Fibroblast of the conjunctiva (primary cell): ENCODE results near the gene SSH2.
"Not testable (repeated sequence)": the region's sequence is repeated elsewhere in the genome, so short reads cannot be mapped to it uniquely, and the experiment has no call there.

Source experiments
- DNase-seq: peaks from one replicate; pipeline ENCODE4 v3.0.0-alpha.2; 2010; ENCODE audit warnings: low read depth

Gene SSH2

DNA sequence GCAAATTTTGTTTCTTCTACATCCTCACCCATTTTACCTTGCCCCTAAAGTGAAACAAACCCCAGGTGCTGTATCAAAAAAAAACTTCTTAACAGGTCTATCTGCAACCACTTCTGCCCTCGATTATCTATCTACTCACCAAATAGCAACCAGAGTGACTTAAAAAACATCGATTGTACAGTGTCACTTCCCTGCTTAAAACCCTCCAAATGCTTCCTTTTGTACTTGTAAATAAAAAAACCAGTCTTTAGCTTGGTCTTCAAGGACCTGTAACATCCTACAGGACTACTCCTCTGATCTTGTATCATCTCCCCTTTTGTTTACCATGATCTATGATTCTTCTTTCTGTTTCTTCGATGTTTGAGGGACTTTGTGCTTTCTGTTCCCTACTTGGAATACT, 224.6 kb downstream of the SSH2 start:
- DNase-seq: no peak

DNA sequence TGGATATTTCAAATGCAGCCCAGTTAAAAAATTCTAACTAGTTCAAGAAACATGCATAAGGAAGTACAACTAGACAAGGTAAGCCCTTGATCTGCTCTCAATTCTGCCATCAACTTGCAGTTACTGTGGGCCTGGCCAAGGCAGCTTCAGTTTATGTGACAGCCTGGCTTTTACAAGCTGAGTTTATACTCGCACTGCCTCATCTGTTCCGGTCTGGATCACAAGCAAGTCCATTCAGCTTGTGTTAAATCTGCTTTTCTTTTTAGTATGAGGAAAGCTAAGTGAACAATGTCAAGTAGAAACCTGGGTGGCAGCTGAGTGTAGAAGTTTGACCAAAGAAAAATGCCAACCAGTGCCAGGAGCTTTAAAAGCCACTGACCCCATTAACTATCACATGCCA, 230.7 kb downstream of the SSH2 start:
- no peak for DNase-seq

DNA sequence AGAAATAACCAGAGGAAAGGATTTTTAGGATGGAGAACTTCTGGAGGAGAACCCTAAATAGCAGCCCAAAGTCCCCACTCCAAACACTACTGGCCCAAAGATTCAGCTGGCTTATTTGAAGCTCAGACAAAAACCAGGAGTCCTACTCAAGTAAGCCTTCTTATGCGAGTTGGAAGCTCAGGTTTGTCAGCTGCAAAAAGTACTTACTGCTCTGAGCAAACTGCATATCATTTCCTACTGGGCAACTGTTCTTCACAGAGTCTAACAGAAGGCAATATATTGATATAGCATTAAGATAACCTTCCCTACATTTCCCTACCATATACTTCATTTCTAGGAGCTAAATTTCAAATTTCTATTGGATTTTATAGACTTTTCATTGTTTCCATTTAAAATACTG, 231.2 kb downstream of the SSH2 start:
- DNase-seq: no peak

DNA sequence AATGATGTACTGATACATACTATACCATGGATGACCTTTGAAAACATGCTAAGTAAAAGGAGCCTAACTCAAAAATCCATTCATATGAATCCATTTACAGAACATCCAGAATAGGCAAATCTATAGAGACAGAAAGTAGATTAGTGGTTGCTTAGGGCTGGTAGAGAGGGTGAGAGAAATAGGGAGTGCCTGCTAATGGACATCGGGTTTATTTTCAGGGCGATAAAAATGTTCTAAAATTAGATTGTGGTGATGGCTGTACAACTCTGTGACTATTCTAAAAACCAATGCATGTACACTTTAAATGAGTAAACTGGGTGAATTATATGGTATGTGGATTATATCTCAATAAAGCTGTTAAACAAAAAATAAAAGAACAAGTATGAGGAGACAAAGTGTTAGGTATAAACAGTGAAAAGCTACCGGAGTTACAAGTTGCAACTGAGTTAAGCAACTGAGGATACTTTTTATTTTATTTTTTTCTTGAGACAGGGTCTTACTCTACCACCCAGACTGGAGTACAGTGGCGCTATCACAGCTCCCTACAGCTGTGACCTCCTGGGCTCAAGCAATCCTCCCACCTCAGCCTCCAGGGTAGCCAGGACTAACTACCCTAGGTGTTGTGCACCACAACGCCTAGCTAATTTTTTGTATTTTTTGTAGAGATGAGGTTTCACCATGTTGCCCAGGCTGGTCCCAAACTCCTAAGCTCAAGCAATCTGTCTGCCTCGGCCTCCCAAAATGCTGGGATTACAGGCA, 231.8 kb downstream of the SSH2 start:
- DNase-seq: no peak

DNA sequence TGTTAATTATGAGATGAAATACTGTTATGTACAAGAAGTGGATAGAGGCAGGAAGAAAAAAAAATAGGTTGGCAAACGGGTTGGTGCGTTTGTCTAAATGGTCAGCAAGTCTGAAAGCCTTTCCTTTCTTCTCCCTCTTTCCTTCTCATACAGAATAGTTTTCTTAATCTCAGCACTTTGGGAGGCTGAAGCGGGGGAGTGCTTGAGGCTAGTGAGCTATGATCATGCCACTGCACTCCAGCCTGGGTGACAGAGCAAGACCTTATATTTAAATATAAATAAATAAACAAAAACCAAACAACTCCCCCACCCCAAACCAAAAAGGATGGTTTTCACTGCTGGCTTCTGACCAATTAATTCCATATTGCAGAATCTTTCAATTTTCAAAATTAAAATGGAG, 232.7 kb downstream of the SSH2 start:
- DNase-seq: no peak

DNA sequence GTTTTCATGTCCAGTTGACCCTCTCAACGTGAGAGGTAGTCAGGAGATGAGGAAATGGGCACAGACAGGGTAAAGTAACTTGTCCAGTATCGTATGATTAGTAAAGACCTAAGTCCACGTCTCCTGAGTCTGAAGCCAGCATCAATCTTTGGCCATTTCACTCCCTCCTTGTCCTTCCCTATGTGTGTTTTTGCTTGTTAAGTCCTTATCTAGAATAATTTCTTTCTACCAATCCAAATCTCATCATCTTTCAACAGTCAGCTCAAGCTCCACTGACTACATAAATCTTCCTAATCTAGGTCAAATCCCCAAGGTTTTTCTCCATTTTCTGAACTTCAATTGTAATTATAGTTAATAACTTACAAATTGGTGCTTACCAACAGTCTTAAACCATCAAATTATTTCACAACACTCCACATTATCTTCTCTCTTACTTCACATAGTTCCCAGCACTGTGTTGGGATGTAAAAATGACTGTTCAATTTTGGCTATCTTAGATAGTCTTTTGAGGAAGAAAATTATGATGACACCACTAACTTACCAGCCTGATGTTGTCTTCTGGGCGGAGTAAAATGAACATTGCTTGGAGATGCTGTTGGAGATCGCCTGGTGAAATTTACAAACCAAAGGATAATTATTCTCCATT, 235.0 kb downstream of the SSH2 start:
- DNase-seq: no peak

DNA sequence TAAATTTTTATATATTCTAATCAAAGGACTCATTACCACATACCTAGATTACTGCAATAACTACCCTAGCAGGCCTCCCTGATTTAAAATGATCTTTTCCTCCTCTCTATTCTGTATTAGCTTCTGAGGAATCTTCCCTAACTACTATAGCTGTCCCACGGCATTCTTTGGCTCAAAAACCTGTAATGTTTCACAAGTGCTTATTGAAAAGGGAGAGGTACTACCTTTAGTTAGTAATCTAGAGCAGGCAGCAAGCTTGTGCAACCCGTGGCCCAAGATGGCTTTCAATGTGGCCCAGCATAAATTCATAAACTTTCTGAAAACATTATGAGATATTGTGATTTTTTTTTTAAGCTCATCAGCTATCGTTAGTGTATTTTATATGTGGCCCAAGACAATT, 236.3 kb downstream of the SSH2 start:
- no peak for DNase-seq

DNA sequence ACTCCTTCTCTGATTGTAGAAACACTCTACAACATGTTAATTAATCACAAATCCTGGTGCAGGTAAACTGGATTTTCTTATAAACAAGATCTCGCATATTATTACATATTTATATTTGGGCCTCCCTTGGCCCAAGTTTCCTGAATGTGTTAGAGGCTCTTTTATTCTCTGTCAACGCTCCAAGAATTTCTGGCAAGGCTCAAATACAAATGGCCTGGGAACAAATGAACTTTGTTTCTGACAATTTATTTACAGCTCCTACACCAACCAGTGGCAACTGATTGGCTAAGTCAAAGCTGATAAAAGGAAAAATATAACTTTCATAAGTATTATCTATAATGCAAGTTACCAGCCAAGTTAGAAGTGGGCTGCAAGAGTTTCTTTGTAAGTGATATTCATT, 242.4 kb downstream of the SSH2 start:
- no peak for DNase-seq

DNA sequence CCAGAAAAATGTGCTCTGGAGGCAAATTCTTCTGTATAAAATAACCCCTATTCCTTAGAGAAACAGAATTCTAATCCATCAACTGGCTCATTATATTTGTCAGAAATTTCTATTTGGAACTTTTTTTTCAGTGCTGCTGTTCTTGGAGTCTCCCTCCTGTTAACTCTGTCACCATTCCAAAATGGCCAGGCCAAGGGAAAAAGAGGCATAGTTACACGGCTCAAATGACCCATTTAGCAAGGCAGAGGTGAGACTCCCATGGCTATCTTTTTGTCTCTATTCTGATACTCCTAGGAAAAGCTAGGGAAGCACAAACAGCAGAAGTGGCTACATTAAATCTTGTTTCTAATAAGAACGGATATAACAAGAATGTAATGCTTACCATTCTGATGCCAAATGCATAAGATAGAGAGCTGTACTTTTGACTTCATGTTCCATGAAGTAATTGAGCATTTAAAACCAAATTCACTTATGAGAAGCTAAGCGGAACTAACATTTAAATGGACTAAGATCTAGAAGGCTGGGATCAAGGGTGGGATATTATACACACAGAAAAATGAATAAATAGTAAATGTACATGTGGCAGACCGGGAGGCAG, 242.9 kb downstream of the SSH2 start:
- DNase-seq: no peak

DNA sequence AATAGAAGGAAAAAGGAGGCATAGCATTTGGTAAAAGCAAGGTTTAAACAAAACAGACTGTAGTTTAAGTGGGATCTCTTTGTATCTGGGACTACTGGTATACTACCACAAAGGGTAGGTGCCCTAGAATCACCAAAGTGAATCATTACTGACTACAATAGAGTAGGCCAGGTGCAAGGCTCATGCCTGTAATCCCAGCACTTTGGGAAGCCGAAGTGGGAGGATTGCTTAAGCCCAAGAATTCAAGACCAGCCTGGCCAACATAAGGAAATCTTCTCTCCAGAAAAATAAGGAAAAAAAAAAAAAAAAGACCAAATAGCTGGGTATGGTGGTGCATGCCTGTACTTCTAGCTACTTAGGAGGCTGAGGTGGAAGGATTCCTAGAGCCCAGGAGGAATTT, 246.5 kb downstream of the SSH2 start:
- DNase-seq: no peak

DNA sequence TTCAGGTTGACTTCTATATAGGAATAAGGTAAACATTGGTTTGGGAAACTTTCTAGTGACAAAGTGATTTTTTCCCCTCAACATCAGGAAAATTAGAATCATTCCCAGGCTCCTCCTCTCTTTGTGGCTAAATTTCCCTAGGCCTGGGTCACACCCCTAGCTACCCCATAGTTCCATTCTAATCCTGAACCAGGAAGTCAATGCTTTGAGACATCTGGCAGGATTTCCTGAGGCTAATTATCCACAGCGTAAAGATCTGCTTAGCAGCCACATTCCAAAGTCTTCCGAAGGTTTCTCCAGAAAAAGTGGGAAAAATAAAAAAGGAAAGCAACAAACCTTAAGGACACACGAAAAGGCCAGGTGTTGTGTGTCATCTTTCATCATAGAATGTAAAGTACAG, 247.0 kb downstream of the SSH2 start:
- DNase-seq: no peak

DNA sequence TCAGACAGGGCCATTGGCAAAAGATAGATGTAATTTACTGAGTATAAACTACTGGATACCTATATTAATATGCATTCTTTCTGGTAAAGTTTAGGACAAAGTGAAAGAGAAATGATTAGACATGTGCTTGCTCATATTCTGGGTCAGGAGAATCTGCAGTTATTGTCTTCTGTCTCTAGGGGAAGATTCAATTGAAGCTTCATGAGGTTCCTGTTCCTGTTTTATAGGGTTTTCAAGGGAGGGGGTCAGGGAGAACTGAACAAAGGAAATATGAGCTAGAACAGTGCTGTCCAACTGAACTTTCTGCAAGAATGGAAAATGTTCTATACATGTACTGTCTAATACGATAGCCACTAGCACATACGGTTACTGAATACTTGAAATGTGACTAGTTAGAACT, 248.0 kb downstream of the SSH2 start:
- DNase-seq: no peak

DNA sequence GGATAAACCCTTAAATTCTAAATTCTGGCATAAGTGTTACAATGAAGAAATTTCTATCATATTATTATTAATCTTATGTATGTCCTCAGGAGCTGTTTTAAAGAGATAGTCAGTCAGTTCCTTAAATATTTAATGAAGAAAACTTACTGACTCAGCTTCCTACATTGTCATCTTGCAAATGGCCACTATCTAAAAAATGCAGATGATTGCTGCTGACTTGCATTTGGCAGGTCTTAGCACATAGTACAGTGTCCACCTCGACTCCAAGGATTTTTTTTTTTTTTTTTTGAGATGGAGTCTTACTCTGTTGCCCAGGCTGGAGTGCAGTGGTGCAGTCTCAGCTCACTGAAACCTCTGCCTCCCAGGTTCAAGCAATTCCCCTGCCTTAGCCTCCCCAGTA, 252.2 kb downstream of the SSH2 start:
- DNase-seq: no peak

DNA sequence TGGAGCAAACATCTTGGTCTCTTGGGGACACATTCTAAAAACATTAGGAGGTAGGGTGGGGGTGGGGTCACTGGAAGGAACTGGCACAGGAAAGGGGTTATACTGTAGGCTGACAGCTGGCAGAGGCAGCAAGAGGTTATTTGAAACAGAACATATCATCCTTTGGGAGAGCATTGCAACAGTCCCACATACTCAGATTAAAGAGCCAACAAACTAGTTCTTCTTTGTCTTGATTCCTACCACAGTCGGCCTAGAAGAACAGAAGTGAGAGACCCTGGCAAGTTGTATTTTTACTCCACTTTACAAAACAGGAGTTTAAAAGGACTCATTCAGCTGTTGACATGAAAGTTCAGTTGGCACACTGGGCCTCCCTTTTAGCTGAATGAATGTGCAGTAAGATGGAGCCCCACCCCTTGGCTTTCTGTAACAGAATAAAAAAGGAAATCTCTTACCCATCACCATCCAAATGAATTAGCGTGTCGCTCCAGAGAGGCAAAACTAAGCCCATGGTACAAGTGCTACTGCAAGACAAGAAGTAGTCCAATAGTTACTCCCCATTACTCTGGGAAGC, 252.7 kb downstream of the SSH2 start:
- peak; percentile 97 for DNase-seq

DNA sequence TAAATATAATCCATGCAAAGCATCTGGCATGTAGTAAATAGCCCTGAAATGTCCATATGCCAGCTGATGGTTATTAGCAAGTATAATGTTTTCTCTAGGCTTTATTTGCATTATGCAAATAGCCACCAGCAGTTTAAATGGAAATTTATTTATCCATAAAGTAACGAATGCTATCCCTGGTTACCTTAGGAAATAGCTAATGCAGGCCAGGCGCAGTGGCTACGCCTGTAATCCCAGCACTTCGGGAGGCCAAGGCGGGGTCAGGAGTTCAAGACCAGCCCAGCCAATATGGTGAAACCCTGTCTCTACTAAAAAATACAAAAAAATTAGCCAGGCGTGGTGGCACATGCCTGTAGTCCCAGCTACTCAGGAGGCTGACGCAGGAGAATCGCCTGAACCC, 254.1 kb downstream of the SSH2 start:
- DNase-seq: not testable (repeated sequence)

DNA sequence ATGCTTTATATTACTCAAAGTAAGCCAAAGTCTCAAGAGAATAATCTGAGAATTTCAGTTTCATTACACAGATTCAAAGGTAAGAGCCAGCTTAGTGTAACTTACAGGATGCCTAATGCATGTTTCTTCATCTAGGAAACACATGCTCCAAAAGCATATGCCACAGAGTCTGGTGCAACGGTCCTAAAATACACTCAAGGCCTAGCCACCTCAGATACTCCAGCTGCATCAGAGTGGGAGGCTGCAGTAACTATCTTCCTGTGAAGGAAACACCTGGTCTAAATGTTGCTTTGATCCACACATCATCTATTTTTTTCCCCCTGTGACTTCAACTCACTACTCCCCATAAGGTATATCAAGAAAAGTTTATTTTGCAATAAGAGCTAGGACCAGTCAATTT, 255.7 kb downstream of the SSH2 start:
- DNase-seq: no peak

DNA sequence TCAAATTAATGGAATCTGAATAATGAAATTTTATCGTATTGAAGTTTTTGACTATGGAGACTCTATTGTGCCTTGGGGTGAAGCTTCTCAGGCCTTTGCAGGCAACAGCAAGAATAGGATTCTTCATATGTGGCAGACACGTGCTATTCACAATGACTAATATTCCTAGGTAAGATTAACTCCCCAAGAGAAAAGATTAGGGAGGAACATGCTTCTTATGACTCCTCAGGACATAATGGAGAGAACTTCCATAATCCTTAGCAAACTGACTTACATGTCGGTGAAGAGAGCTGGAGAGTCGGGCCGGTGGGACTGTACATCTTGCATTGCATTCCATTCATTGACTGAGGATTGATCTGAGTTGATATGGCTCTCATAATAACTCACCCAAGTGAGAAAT, 258.4 kb downstream of the SSH2 start:
- no peak for DNase-seq

DNA sequence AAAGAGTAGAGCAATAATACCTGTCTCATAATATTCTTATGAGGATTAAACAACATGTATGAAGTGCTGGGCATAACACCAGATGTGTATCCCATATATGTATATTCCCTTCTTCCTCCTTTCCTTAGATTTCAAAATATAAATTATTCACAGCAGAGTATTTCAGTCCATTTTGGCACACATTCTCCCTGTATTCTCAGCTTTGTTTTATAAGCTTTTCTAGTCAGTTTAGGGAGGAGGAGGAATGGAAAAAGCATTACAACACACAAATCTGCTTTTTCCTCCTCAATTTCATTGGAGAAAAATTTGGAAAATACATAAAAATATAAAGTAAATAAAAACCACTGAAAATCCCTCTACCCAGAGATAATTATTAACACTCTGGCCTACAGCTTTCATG, 260.8 kb downstream of the SSH2 start:
- DNase-seq: no peak

DNA sequence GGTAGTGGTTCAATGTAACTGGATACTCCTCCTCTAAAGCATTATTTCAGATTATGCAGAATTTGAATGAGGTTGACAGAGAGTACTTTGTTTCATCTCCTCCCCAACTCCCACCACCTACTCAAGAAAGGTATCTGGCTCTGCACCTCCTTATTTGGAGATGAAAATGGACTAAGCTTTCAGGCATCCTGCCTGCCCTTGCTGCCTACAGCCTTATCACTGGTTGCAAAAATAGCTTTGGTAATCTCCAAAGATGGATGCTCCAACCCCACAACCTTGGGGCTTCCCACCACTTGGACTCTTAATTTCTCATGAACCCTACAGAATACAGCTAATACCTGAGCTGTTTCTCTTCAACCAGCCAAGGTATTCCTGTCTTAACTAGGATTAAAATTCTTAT, 262.1 kb downstream of the SSH2 start:
- no peak for DNase-seq

DNA sequence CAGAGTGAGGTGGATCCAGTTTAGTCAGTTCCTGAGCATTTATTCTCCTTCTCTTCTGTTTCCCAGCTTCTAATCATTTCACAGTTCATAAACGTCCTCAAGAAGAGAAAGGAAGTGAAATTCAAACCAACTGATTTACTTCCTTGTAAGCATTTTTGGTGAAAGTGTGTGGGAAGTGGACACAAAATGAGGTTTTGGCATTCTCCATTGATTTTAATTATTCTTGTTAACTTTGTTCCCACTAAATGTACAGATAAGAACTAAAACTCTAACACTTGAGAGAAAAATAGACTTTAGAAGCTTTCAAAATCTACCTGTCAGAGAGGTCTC, 264.6 kb downstream of the SSH2 start:
- no peak for DNase-seq

DNA sequence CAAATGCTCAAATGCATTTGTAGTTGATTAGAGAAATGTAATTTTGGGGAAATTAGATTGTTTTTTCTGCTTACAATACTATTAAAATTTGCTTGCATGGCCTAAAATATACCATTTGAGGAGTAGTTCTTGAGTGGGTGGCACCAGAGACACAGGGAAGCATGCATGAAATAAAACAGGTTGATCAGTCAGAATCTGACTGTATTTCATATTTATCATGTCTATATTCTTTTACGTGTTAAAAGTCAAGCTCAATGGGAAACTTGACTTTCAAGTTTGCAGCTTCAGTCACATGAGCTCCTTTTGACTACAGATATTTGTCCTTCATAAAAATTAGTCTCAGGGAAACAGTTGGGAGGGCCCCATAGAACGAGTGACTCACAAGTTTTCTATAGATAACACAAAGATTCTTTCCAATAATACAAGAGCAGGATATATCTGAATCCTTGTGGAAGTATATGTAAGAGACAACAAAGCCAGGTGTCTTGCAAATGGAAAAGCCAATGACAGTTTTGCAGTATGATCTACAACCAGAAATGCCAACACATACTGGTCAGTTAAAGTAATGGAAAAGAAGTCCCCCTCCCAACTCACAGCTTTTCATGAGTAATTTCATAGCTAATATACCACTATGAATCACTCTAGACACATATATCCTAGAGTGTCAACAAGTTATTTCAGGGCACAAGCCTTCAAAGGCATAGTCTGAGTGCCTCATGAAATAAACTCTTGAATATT, 265.1 kb downstream of the SSH2 start:
- DNase-seq: no peak

DNA sequence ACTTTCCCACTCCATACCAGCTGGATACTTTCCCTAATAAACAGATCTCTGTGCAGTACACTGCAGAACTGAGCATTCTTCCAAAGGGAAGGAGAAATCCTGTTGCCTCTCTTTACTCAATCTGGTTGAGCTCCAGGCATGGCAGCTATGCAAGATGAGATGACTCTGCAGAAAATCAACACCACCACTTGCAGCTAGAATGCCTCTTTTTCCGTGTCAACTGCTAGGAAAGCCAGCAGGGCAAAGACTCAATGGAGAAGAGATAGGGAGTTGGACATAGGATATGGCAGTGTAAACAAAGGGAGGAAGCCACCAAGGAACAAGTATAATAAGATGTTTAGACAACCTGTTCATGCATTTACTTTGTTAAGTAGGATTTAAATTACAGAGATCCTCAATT, 266.9 kb downstream of the SSH2 start:
- DNase-seq: no peak

DNA sequence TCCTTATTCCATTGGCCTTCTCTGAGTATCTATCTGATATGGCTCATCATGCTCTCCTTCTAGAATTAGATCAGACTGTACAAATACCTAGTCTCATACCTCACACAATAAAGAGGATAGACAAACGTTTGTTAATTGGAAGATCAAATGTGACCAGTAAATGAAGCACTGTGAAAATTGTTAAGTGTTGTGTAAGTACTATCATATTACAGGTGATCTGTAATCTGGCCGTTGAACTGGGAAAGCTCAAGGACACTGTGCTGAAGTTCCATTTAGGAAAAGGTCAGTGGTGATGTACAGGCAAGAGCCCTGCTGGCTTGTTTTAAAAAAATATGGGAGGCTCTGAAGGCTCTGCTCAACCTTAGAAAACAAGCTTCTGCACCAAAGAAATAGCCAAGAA, 268.8 kb downstream of the SSH2 start:
- DNase-seq: no peak
